GM18868 (cell line): ENCODE results near the gene CTNS.

Source experiments
- ATAC-seq: cut with Tn5 transposase; IDR thresholded peaks from one replicate; pipeline ENCODE4 v1.9.1; 2021; ENCODE audit warnings: mild to moderate bottlenecking, moderate library complexity; ENCODE audit not compliant: unreplicated experiment

The CTNS gene

DNA sequence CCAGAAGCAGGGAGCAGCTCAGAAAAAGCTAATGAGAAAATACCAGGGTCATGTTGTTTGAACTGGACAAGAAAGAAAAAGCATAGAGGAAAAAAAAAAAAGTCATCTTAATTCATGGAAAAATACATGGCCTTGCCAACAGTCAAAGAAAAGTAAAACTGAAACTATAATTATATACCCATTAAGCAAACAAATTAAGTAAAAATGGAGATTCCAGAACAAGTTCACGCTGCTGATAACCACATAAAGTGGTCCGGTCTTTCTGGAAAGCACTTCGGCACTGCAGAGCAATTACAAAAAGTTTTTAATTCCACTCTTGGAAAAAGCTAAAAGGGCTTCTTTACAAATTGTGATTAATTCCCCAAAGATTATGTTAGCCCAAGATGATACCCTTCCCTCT, 71.8 kb downstream of the CTNS start:
- no peak for ATAC-seq

DNA sequence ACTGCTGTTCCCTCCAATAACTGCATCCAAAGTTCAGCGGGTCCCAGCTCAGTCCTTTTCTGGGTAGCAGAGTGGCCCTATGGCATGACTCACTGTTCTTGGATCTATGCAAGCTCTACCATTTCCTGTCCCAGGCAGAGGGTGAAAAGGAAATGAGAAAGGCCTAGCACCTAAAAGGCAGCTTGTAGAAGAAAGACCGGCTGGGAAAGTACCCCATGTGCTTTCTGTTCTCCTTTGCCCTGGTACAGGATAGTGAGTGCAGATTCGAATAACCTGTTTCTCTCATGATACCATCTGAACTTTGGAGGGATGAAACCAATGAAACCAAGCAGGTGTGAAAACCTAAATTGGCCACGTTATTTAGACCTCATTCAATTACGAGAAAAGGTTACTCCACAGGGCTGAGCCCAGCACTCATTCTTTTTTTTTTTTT, 74.4 kb downstream of the CTNS start:
- ATAC-seq, result peak; percentile 92
